ENCODE measurements around the gene EME1. TPM values are rescaled to one million over a fixed set of nuclear protein-coding genes. Genes with fewer than 3 reads are reported as not detected.

EME1 gene, protein sequence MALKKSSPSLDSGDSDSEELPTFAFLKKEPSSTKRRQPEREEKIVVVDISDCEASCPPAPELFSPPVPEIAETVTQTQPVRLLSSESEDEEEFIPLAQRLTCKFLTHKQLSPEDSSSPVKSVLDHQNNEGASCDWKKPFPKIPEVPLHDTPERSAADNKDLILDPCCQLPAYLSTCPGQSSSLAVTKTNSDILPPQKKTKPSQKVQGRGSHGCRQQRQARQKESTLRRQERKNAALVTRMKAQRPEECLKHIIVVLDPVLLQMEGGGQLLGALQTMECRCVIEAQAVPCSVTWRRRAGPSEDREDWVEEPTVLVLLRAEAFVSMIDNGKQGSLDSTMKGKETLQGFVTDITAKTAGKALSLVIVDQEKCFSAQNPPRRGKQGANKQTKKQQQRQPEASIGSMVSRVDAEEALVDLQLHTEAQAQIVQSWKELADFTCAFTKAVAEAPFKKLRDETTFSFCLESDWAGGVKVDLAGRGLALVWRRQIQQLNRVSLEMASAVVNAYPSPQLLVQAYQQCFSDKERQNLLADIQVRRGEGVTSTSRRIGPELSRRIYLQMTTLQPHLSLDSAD
- 5.0 and 17.6 TPM in 2 replicates for total RNA-seq

DNA sequence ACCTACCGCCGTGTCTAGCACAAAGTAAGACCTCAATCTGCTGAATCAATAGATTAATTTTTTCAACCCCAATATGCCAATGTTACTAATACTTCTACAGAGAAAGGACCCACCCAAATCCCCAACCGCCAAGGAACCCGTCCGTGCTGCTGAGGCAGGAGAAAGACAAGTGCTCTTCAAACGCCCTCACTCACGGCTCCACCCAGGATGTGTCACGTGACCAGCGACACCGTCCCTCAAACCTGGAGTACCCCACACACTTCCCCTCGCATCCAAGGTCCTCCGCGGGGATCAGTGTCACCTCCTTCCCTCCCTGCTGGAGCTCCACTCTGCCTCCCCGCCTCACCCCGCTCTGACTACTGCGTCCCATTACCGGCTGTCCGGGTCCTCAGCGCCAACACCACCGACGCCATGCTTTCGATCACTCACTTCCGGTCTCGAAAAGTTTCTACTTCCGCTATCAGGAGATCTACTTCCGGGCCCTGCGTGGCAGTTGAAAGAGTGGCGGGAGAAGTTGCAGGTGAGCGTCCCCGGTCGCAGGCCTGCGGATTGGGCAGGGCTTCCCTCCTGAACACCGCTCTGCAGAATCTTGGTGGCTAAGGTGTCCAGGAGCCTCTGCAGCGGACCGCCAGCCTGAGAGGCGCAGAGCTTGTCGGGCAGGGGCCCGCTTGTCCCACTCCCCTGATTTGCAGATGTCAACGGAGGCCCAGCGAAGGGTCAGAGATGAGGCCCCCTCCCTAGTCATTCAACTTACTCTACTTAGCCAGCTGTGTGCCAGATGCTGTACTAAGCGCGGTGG lies at the start of gene EME1, which contains the start of gene MRPL27:
Gene EME1 (plus strand): TSS at position 472 of the 799 bp plus-strand sequence. CDS start 1,980 bp downstream, outside the sequence.
Gene MRPL27 (minus strand): TSS at position 427 of the 799 bp plus-strand sequence. CDS start 14 bp downstream, at position 413.

GRCh38 chr17:50345432-50346312 lies 27.4 kb upstream of the EME1 start, which contains the start of gene XYLT2:
TSS of gene XYLT2 (plus strand) at chr17:50346126. CDS start at chr17:50346141, 15 bp downstream.

GRCh38 chr17:50397111-50397918 lies 24.3 kb downstream of the EME1 start, which contains the start of gene LRRC59:
TSS of gene LRRC59 (minus strand) at chr17:50397523. CDS start at chr17:50397317, 206 bp downstream.

DNA sequence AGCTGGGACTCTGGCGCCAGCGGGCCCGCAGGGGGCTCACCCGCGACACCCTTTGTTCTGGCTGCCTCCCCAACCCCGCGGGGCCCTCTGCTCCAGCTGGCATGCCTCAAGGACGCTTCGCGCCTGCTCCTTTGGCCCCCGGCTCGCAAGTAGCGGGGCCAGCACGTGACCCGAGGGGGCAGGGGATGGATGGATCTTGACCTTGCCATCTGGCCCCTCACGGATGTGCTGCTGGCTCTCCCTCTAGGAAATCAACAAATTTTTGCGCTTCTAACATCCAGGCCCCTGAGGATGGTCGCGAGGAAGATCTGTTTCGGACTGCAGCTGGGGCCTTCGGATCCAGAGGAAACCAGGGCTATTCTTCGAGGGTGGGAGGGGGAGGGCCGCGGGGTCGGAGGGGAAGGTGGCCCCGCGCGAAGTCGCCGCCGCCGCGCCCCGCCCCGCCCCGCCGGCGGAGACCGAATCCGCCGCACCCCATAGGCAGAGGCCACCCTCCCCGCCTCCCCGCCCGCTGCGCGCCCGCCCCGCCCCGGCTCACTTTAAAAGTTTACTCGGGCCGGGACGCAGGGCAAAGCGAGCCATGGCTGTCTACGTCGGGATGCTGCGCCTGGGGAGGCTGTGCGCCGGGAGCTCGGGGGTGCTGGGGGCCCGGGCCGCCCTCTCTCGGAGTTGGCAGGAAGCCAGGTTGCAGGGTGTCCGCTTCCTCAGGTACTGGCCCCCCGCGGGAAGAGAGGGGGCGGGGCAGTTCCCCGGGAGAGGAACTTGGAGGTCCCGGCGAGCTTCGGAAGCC lies 52.8 kb downstream of the EME1 start, which contains the start of gene ACSF2:
Gene ACSF2 (plus strand): TSS at position 537 of the 790 bp plus-strand sequence. CDS start 44 bp downstream, at position 581.

Other genes with a start within 250 kb of the EME1 start
- 1.2 and 1.4 TPM in 2 replicates for gene SAMD14, start 243.1 kb upstream of the EME1 start, total RNA-seq
- gene PPP1R9B, start 222.6 kb upstream of the EME1 start, total RNA-seq = 26.5 and 33.7 TPM in 2 replicates
- under 0.01 TPM in 1 of 2 replicates, not detected in the other for gene SGCA, start 207.2 kb upstream of the EME1 start, total RNA-seq
- gene COL1A1, start 171.6 kb upstream of the EME1 start, total RNA-seq = 2,214 and 2,222 TPM in 2 replicates
- 0.29 and 0.89 TPM in 2 replicates for gene TMEM92, start 98.8 kb upstream of the EME1 start, total RNA-seq
- gene XYLT2, start 27.1 kb upstream of the EME1 start, total RNA-seq = 70.2 and 72.1 TPM in 2 replicates
- gene MRPL27, start within 50 bp of the EME1 start, total RNA-seq = 109 and 135 TPM in 2 replicates
- gene LRRC59, start 24.3 kb downstream of the EME1 start, total RNA-seq = 265 and 282 TPM in 2 replicates
- gene ACSF2, start 53.0 kb downstream of the EME1 start, total RNA-seq = 14.7 and 17.0 TPM in 2 replicates
- not detected in 2 replicates for gene CHAD, start 95.7 kb downstream of the EME1 start, total RNA-seq
- gene RSAD1, start 105.6 kb downstream of the EME1 start, total RNA-seq = 12.9 and 19.3 TPM in 2 replicates
- gene MYCBPAP, start 135.2 kb downstream of the EME1 start, total RNA-seq = 1.2 TPM in 1 of 2 replicates, not detected in the other
- gene EPN3, start 159.5 kb downstream of the EME1 start, total RNA-seq = under 0.01 TPM in 1 of 2 replicates, not detected in the other
- gene SPATA20, start 173.9 kb downstream of the EME1 start, total RNA-seq = 64.9 and 75.2 TPM in 2 replicates
- not detected in 2 replicates for gene CACNA1G, start 187.5 kb downstream of the EME1 start, total RNA-seq